GM06990 (cell line): ENCODE data around the gene GRK1.

ENCODE experiments used
- DNase-seq: peaks from one replicate; pipeline ENCODE4 v3.0.0-alpha.2; 2011; ENCODE audit not compliant: insufficient read length; ENCODE audit errors: extremely low read depth
- H3K27me3 ChIP-seq: replicated peaks from 2 replicates; pipeline ENCODE4 v1.6.0; 2011; ENCODE audit warnings: low read length; ENCODE audit not compliant: control insufficient read depth, insufficient read depth
- H3K36me3 ChIP-seq: 2 replicates; pipeline ENCODE4 v1.5.1; 2011; ENCODE audit warnings: low read length; ENCODE audit not compliant: control insufficient read depth, insufficient read depth
- H3K4me3 ChIP-seq: replicated peaks from 2 replicates; pipeline ENCODE4 v1.5.1; 2011; ENCODE audit warnings: low read depth, mild to moderate bottlenecking, control low read depth, low read length
- TF ChIP-seq, protein P1 (sequence below): IDR thresholded peaks from 2 replicates; pipeline ENCODE4 v1.5.1; 2011; ENCODE audit warnings: low read length, control low read depth, mild to moderate bottlenecking, inconsistent platforms; ENCODE audit not compliant: insufficient read depth, poor library complexity, severe bottlenecking

GRK1 gene

DNA sequence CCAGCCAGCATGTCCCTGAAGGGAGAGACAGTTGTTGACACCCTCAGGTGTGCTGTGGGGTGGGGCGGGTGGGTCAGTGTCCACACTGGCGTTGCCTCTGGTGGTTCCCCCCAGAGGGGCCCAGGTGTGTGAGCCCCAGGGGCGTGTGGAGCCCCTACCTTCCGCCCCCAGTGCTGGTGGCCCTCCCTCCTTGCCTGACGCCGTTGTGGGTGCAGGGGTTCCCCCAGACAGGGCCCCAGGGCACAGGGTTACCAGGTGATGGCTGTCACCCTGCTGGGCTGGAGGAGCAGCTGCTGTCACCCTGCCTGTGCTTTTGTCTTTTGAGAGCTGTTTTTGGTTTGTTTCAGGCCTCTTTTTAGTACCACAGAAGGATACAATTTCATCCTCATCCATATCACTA lies 36.2 kb upstream of the GRK1 start:
- Histone ChIP-seq H3K36me3 (peaks cover 40% of the 10 kb centered on the region), H3K4me3 (no peak overlapping the region), H3K27me3 (no peaks in the 10 kb centered on the region)
- TF ChIP-seq, protein P1, sequence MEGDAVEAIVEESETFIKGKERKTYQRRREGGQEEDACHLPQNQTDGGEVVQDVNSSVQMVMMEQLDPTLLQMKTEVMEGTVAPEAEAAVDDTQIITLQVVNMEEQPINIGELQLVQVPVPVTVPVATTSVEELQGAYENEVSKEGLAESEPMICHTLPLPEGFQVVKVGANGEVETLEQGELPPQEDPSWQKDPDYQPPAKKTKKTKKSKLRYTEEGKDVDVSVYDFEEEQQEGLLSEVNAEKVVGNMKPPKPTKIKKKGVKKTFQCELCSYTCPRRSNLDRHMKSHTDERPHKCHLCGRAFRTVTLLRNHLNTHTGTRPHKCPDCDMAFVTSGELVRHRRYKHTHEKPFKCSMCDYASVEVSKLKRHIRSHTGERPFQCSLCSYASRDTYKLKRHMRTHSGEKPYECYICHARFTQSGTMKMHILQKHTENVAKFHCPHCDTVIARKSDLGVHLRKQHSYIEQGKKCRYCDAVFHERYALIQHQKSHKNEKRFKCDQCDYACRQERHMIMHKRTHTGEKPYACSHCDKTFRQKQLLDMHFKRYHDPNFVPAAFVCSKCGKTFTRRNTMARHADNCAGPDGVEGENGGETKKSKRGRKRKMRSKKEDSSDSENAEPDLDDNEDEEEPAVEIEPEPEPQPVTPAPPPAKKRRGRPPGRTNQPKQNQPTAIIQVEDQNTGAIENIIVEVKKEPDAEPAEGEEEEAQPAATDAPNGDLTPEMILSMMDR: no peak
- DNase-seq: no peak

DNA sequence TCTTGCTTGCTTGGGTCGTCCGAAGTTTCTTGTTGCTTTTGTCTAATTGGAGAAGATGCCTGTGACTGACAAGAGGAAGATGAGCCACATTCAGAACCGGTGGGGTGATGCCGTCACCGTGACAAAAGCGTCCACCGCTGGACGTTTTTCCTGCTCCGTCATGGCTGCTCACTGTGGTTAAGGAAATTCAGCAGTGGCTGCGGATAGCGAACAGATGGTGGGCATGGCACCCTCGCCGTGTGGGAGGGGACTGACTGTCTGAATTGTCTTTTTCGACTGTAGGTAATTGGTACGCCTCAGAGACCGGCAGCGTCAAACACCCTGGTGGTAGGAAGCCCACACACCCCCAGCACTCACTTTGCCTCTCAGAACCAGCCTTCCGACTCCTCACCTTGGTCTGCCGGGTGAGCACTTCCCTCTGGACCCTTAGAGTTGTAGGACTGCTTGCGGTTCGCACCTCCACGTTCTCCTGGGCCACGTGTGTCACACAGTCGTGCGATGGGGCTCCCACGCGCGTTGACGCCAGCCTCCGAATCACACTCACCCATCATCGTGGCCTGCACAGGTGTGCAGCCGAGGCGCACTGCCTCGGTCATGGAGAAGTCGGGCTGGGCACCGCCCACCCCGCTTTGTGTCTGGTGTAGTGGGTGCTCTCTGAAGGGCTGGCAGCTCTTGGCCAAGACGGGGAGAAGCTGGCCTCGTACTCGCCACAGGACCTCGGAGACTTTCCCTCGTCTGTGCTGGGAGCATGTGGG lies 35.5 kb upstream of the GRK1 start:
- TF ChIP-seq, protein P1: no peak
- Histone ChIP-seq H3K27me3 (no peaks in the 10 kb centered on the region), H3K4me3 (no peak overlapping the region), H3K36me3 (peaks cover 43% of the 10 kb centered on the region)
- no peak for DNase-seq

DNA sequence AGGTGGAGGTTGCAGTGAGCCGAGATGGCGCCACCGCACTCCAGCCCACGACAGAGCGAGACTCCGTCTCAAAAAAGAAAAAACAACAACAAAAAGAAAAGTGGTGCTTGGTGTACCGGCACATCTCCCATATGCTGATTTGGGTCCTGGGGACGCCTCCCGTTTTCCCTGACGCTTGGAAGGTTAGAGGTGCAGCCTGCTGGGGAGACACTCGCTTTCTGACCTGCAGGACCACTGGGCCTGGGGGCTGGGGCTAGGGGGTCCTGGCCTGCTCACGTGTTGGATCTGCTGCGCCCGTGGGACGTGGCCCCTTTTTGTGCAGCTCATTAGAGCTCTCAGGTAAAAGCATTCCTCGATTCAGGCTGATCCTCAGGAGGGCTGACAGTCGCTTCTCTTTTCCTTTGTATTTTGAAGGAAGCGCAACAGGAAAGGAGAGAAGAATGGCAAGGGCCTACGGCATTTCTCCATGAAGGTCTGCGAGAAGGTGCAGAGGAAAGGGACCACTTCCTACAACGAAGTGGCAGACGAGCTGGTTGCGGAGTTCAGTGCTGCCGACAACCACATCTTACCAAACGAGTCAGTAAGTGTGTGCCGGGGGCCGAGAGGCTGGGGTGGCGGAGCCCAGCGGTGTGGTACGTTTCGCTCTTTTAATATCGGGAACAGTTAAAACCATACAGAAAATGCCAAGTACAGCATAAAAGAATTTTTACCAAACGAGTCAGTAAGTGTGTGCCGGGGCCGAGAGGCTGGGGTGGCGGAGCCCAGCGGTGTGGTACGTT lies 34.1 kb upstream of the GRK1 start:
- H3K4me3 ChIP-seq: no peak overlapping the region
- no peak for DNase-seq
- TF ChIP-seq, protein P1: no peak
- peaks cover 51% of the 10 kb centered on the region for H3K36me3 ChIP-seq
- H3K27me3 ChIP-seq: no peaks in the 10 kb centered on the region

DNA sequence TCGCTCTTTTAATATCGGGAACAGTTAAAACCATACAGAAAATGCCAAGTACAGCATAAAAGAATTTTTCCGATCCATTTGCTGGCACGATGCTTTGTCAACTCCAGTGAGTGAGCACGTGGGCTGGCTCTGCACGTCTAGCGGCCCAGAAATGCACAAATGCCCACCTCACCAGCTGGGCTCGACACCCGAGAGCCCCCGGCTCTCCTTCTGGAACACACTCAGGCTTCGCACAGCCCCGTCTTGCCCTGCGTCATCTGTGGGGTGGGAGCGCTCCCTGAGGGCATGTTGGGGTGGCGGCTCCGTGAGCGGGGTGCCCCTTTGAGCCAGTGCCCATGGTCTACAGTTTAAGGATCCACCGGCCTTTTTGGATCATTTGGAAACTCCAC lies 33.5 kb upstream of the GRK1 start:
- DNase-seq: no peak
- H3K27me3 ChIP-seq: no peaks in the 10 kb centered on the region
- TF ChIP-seq, protein P1: no peak
- H3K36me3 ChIP-seq: peaks cover 51% of the 10 kb centered on the region
- H3K4me3 ChIP-seq: no peak overlapping the region

DNA sequence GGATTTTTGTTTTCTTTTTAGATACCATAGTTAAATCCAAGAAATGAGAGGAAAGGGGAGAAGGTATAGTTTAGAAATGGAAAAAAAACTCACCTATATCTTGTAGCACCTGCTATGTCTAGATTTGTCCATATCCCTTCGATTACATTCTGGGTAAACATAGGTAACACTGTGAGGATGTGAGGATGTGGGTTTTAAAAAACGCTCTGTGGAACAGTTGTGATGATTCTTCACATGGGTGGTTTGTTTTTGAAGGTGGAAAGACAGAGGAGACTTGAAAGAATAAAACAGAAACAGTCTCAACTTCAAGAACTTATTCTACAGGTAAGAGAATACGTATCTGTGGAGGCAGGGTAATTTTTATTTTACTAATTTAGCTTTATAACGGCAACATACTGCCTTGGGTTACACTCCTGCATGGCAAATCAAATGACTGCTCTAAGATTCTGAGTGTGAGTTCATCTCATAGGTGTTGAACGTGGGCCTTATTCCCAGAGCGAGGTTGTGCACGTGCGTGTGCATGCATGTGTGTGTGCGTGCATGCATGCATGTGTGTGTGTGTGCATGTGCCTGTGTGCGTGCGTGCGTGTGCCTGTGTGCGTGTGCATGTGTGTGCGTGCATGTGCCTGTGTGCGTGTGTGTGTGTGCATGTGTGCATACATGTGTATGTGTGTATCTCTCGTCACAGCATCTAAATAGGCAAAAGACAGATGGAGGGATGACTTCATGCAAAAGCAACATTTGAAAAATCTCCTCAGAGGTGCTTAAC lies 32.6 kb upstream of the GRK1 start:
- H3K36me3 ChIP-seq: peaks cover 54% of the 10 kb centered on the region
- TF ChIP-seq, protein P1: no peak

More for the DNA sequence above, 32.6 kb upstream of the GRK1 start:
- H3K27me3 ChIP-seq: no peaks in the 10 kb centered on the region
- DNase-seq: no peak
- H3K4me3 ChIP-seq: no peak overlapping the region
